Activated CD4-positive, alpha-beta T cell treated with anti-CD3 and anti-CD28 coated beads, Interleukin-2, amount 50 U/mL, for 48 hours (primary cell): ENCODE results near the gene SEMA4B.

Experiments
- DNase-seq, 2 experiments: peaks; one replicate each; pipeline ENCODE4 v3.0.0-alpha.2; 2020

SEMA4B gene

GRCh38 chr15:90207252-90207651 lies 6.1 kb downstream of the SEMA4B start:
- no peak for DNase-seq

- no peak for DNase-seq
Measured at GRCh38 chr15:90208356-90208755, 7.2 kb downstream of the SEMA4B start.

GRCh38 chr15:90209591-90209990 lies 8.5 kb downstream of the SEMA4B start:
- DNase-seq = peak; percentile 47 to 66

- no peak for DNase-seq
Measured at GRCh38 chr15:90210593-90210992, 9.5 kb downstream of the SEMA4B start.

- DNase-seq = no peak
Measured at GRCh38 chr15:90211009-90211408, 9.9 kb downstream of the SEMA4B start.

GRCh38 chr15:90211440-90212143 lies 10.5 kb downstream of the SEMA4B start:
- no peak for DNase-seq

- no peak for DNase-seq
Measured at GRCh38 chr15:90212221-90213098, 11.3 kb downstream of the SEMA4B start.

- DNase-seq = no peak
Measured at GRCh38 chr15:90213122-90213817, 12.1 kb downstream of the SEMA4B start.

GRCh38 chr15:90213818-90214204 lies 12.7 kb downstream of the SEMA4B start:
- no peak for DNase-seq

GRCh38 chr15:90214553-90215196 lies 13.5 kb downstream of the SEMA4B start:
- DNase-seq = no peak

GRCh38 chr15:90217671-90218394 lies 16.7 kb downstream of the SEMA4B start:
- DNase-seq = no peak

GRCh38 chr15:90219421-90220141 lies 18.5 kb downstream of the SEMA4B start:
- peak; percentile 61 to 71 for DNase-seq

GRCh38 chr15:90221246-90221900 lies 20.2 kb downstream of the SEMA4B start:
- peak; percentile 40 to 57 for DNase-seq

- DNase-seq = no peak
Measured at GRCh38 chr15:90222547-90222946, 21.4 kb downstream of the SEMA4B start.

- no peak for DNase-seq
Measured at GRCh38 chr15:90223441-90224165, 22.5 kb downstream of the SEMA4B start.

GRCh38 chr15:90225047-90225446 lies 23.9 kb downstream of the SEMA4B start:
- DNase-seq = no peak

GRCh38 chr15:90225504-90226234 lies 24.5 kb downstream of the SEMA4B start:
- no peak for DNase-seq

- DNase-seq = no peak
Measured at GRCh38 chr15:90227336-90227735, 26.2 kb downstream of the SEMA4B start.
